ENCODE measurements around the gene KRT7. TPM values are rescaled to one million over a fixed set of nuclear protein-coding genes. Genes with fewer than 3 reads are reported as not detected.

The KRT7 gene
- total and polyA plus RNA-seq, 2 donors (not counting 3 experiments of a cell fraction or from before 2014, with no cell fraction given), result 120 to 293 TPM

- no peak for FAIRE-seq
- intact Hi-C loops (cut with micrococcal nuclease), result loop anchor here (2.0 kb wide), 1 partner anchor 121 kb away; no protein-coding TSS in a partner anchor
- Histone ChIP-seq H3K4me3 (replicated peaks in 1 of 3; ENCODE audit: insufficient read depth in 1 of 3, low read depth in 1 of 3, low read length in 3 of 3) (no peak overlapping the region), H3K9me3 (replicated peaks; ENCODE audit: control insufficient read depth, insufficient read depth, low read length) (no peaks in the 10 kb centered on the region), H2AFZ (ENCODE audit: low read depth, low read length) (no peak overlapping the region), H3K4me2 (ENCODE audit: insufficient read depth, low read length) (no peak overlapping the region), H3K4me1 (ENCODE audit: control insufficient read depth, extremely low read depth, insufficient read depth, low read length) (peaks cover 3% of the 10 kb centered on the region), H3K27me3 (ENCODE audit: control insufficient read depth in 2 of 2, insufficient read depth in 2 of 2, low read length in 2 of 2) (peaks cover 12 to 13% of the 10 kb centered on the region in 2 experiments), H3K79me2 (ENCODE audit: control insufficient read depth, insufficient read depth, low read length) (no peaks in the 10 kb centered on the region), H3K27ac (ENCODE audit: insufficient read depth, low read depth, low read length) (no peak overlapping the region), H4K20me1 (replicated peaks; ENCODE audit: control insufficient read depth, extremely low read depth, insufficient read depth, low read length) (no peaks in the 10 kb centered on the region), H3K9me1 (replicated peaks; ENCODE audit: control insufficient read depth, extremely low read depth, insufficient read depth, low read length) (no peaks in the 10 kb centered on the region), H3K36me3 (ENCODE audit: control insufficient read depth in 2 of 2, extremely low read depth in 1 of 2, insufficient read depth in 2 of 2, low read length in 2 of 2) (no peaks in the 10 kb centered on the region), H3K9ac (replicated peaks; ENCODE audit: extremely low read depth, insufficient read depth, low read length) (no peak overlapping the region)
- BruUV-seq (replicated peaks), result no TSS peak
- no peak for DNase-seq (ENCODE audit: low read depth, low spot score)
- dilution Hi-C loops (cut with MboI; ENCODE audit: extremely low pct_ligation_motif_present, low sequenced_read_pairs), result no loop called here
- POLR2A ChIA-PET, result no interaction called here
- CTCF ChIA-PET, result interaction anchor here (1.1 to 2.6 kb wide), 4 partner anchors 10 to 64 kb away, joined by 3 to 30 read pairs (median 4); no protein-coding TSS in a partner anchor
- TF ChIP-seq CTCF (IDR thresholded peaks at IDR 0.05; ENCODE audit: extremely low read depth in 1 of 2, insufficient read depth in 1 of 2, low read depth in 1 of 2, low read length in 2 of 2) (no peak), MAX (IDR thresholded peaks at IDR 0.05; ENCODE audit: insufficient read depth, insufficient read length) (no peak), GATA2 (IDR thresholded peaks at IDR 0.05; ENCODE audit: insufficient read depth, insufficient read length, low read depth, low read length) (no peak), EZH2 (IDR thresholded peaks at IDR 0.05; ENCODE audit: borderline replicate concordance, low read depth, low read length, severe bottlenecking) (no peak), MYC (IDR thresholded peaks at IDR 0.05; ENCODE audit: low read depth, low read length) (no peak), JUN (IDR thresholded peaks at IDR 0.05; ENCODE audit: borderline replicate concordance, insufficient read depth, insufficient read length, low read depth) (no peak), FOS (IDR thresholded peaks at IDR 0.05; ENCODE audit: borderline replicate concordance, insufficient read depth, low read length) (no peak), POLR2A (IDR thresholded peaks at IDR 0.05; ENCODE audit: low read depth, low read length) (no peak), POLR2AphosphoS5 (IDR thresholded peaks at IDR 0.05; ENCODE audit: insufficient read depth, low read depth, low read length) (no peak)
These were observed 44.6 kb downstream of the KRT7 start for GRCh38 chr12:52277486-52278245.
